IMR-90 (cell line): Measurements from ENCODE around the gene NEURL1B. TPM values are rescaled to one million over a fixed set of nuclear protein-coding genes. Genes with fewer than 3 reads are reported as not detected.

Source experiments
- ATAC-seq: fragments of 200-7000 bp; cut with Tn5 transposase; 2 replicates; pipeline ENCODE4 v1.9.1; 2020; ENCODE audit warnings: low read depth, mild to moderate bottlenecking, moderate library complexity
- BruUV-seq: library from RNA; stranded (reverse); fragments of 400-500 nt; replicated peaks from 2 replicates; lab custom pipeline; 2021; lab: Mats Ljungman, UMichigan
- CTCF ChIA-PET: fragments of 300-600 bp; formaldehyde crosslinking; extraction: SDS; loops from one replicate; lab custom pipeline; 2021; ENCODE audit warnings: antibody characterized with exemption; lab: Yijun Ruan, JAX
- POLR2A ChIA-PET: fragments of 300-600 bp; sonication (Branson Sonifier 250); formaldehyde crosslinking; loops from one replicate; lab custom pipeline; 2022; ENCODE audit warnings: antibody characterized with exemption; ENCODE audit not compliant: unreplicated experiment; lab: Charles Lee
- DNase-seq: peaks from one replicate; pipeline ENCODE4 v3.0.0; 2013
- H2AFZ ChIP-seq: replicated peaks from 2 replicates; pipeline ENCODE3; 2013; ENCODE audit warnings: low read length, mild to moderate bottlenecking; ENCODE audit not compliant: poor library complexity
- H2AK5ac ChIP-seq: 2 replicates; pipeline ENCODE4 v1.6.1; 2013; ENCODE audit warnings: low read depth, low read length, inconsistent platforms
- H2AK9ac ChIP-seq: replicated peaks from 2 replicates; pipeline ENCODE3; 2013; ENCODE audit warnings: mild to moderate bottlenecking, low read depth, low read length, moderate library complexity; ENCODE audit not compliant: poor library complexity
- H2BK120ac ChIP-seq: 2 replicates; pipeline ENCODE4 v1.6.1; 2013; ENCODE audit warnings: low read depth, low read length, inconsistent platforms
- H2BK15ac ChIP-seq: 3 replicates; pipeline ENCODE4 v1.6.1; 2013; ENCODE audit warnings: low read depth, low read length, inconsistent platforms
- H2BK20ac ChIP-seq: 2 replicates; pipeline ENCODE4 v1.6.1; 2013; ENCODE audit warnings: low read depth, mild to moderate bottlenecking, inconsistent platforms, low read length, moderate library complexity
- H2BK5ac ChIP-seq: 2 replicates; pipeline ENCODE4 v1.6.1; 2013; ENCODE audit warnings: mild to moderate bottlenecking, low read depth, low read length, inconsistent platforms; ENCODE audit not compliant: poor library complexity, severe bottlenecking
- H3K14ac ChIP-seq: replicated peaks from 2 replicates; pipeline ENCODE4 v1.6.1; 2013; ENCODE audit warnings: low read depth, low read length, inconsistent platforms
- H3K18ac ChIP-seq: 2 replicates; pipeline ENCODE4 v1.6.1; 2013; ENCODE audit warnings: low read depth, low read length, control low read depth
- H3K23ac ChIP-seq: 2 replicates; pipeline ENCODE4 v1.6.1; 2013; ENCODE audit warnings: low read depth, low read length, inconsistent platforms
- H3K27ac ChIP-seq: 2 replicates; pipeline ENCODE4 v1.5.1; 2013; ENCODE audit warnings: mild to moderate bottlenecking, control low read depth, low read length; ENCODE audit not compliant: insufficient read depth
- H3K27me3 ChIP-seq: 2 replicates; pipeline ENCODE4 v1.6.1; 2013; ENCODE audit warnings: low read length; ENCODE audit not compliant: control insufficient read depth, insufficient read depth
- H3K36me3 ChIP-seq: 2 replicates; pipeline ENCODE4 v1.6.1; 2013; ENCODE audit warnings: low read length, mixed read lengths; ENCODE audit not compliant: control insufficient read depth, insufficient read depth
- H3K4ac ChIP-seq: 2 replicates; pipeline ENCODE4 v1.6.1; 2013; ENCODE audit warnings: low read depth, low read length, inconsistent platforms
- H3K4me1 ChIP-seq: 2 replicates; pipeline ENCODE4 v1.6.1; 2013; ENCODE audit warnings: low read length, mixed read lengths; ENCODE audit not compliant: control insufficient read depth, insufficient read depth
- H3K4me2 ChIP-seq: 2 replicates; pipeline ENCODE4 v1.6.1; 2013; ENCODE audit warnings: low read depth, mild to moderate bottlenecking, control low read depth, low read length, moderate library complexity
- H3K4me3 ChIP-seq: 2 replicates; pipeline ENCODE4 v1.5.1; 2013; ENCODE audit warnings: low read depth, mild to moderate bottlenecking, control low read depth, low read length, moderate library complexity; ENCODE audit not compliant: insufficient read depth
- H3K56ac ChIP-seq: 2 replicates; pipeline ENCODE4 v1.6.1; 2013; ENCODE audit warnings: low read length, inconsistent platforms; ENCODE audit not compliant: insufficient read depth; ENCODE audit errors: extremely low read depth
- H3K79me1 ChIP-seq, 2 experiments: 2 replicates each; pipeline ENCODE4 v1.6.1; 2013; ENCODE audit warnings: low read length in 2 of 2, inconsistent platforms in 1 of 2, low read depth in 1 of 2
- H3K9ac ChIP-seq: 2 replicates; pipeline ENCODE4 v1.6.1; 2013; ENCODE audit warnings: low read depth, low read length, control low read depth
- H3K9me1 ChIP-seq: 2 replicates; pipeline ENCODE4 v1.6.1; 2013; ENCODE audit warnings: low read length, inconsistent platforms; ENCODE audit not compliant: insufficient read depth
- H3K9me3 ChIP-seq: 2 replicates; pipeline ENCODE4 v1.6.1; 2013; ENCODE audit warnings: low read length; ENCODE audit not compliant: control insufficient read depth, insufficient read depth
- H4K20me1 ChIP-seq: 2 replicates; pipeline ENCODE4 v1.6.1; 2013; ENCODE audit warnings: low read length, inconsistent platforms; ENCODE audit not compliant: insufficient read depth
- H4K5ac ChIP-seq: 2 replicates; pipeline ENCODE4 v1.6.1; 2013; ENCODE audit warnings: mild to moderate bottlenecking, low read depth, low read length, control low read depth
- H4K8ac ChIP-seq, 2 experiments: 2 replicates each; pipeline ENCODE4 v1.6.1; 2013; ENCODE audit warnings: low read depth in 2 of 2, low read length in 2 of 2, control low read depth in 1 of 2, inconsistent platforms in 1 of 2
- H4K91ac ChIP-seq: 2 replicates; pipeline ENCODE4 v1.6.1; 2013; ENCODE audit warnings: low read depth, low read length, inconsistent platforms; ENCODE audit not compliant: insufficient read depth
- CEBPB ChIP-seq: IDR thresholded peaks from 2 replicates; pipeline ENCODE4 v1.6.1; 2012; ENCODE audit warnings: low read depth, low read length, improper control_type of control experiment
- CHD1 ChIP-seq: IDR thresholded peaks from 2 replicates; pipeline ENCODE4 v1.6.1; 2012; ENCODE audit warnings: low read depth, low read length, improper control_type of control experiment
- ELK1 ChIP-seq: fragments of 150-350 bp; IDR thresholded peaks from 2 replicates; pipeline ENCODE4 v1.6.1; 2016; ENCODE audit warnings: low read depth, mild to moderate bottlenecking, low read length, moderate library complexity, borderline replicate concordance
- FOS ChIP-seq: fragments of 150-350 bp; IDR thresholded peaks from 2 replicates; pipeline ENCODE4 v1.6.1; 2016; ENCODE audit warnings: low read depth, low read length
- MAFK ChIP-seq: IDR thresholded peaks from 2 replicates; pipeline ENCODE4 v1.6.1; 2012; ENCODE audit warnings: low read depth, low read length, improper control_type of control experiment
- MAZ ChIP-seq: IDR thresholded peaks from 2 replicates; pipeline ENCODE4 v1.6.1; 2012; ENCODE audit warnings: low read depth, mild to moderate bottlenecking, low read length, improper control_type of control experiment, moderate library complexity, borderline replicate concordance
- MXI1 ChIP-seq: IDR thresholded peaks from 2 replicates; pipeline ENCODE4 v1.6.1; 2012; ENCODE audit warnings: low read depth, mild to moderate bottlenecking, low read length, moderate library complexity, borderline replicate concordance
- NFE2L2 ChIP-seq: fragments of 150-350 bp; IDR thresholded peaks from 2 replicates; pipeline ENCODE4 v1.6.1; 2016; ENCODE audit warnings: low read depth, mild to moderate bottlenecking, low read length
- POLR2A ChIP-seq: IDR thresholded peaks from 2 replicates; pipeline ENCODE4 v1.6.1; 2012; ENCODE audit warnings: mild to moderate bottlenecking, low read depth, low read length
- RAD21 ChIP-seq: IDR thresholded peaks from 2 replicates; pipeline ENCODE4 v1.6.1; 2012; ENCODE audit warnings: low read length, improper control_type of control experiment
- RCOR1 ChIP-seq: IDR thresholded peaks from 2 replicates; pipeline ENCODE4 v1.6.1; 2012; ENCODE audit warnings: mild to moderate bottlenecking, low read length, improper control_type of control experiment; ENCODE audit not compliant: insufficient replicate concordance
- RFX5 ChIP-seq: IDR thresholded peaks from 2 replicates; pipeline ENCODE4 v1.8.0; 2012; ENCODE audit warnings: low read depth, mild to moderate bottlenecking, low read length, moderate library complexity
- SMC3 ChIP-seq: fragments of 150-350 bp; IDR thresholded peaks from 2 replicates; pipeline ENCODE4 v1.6.1; 2016; ENCODE audit warnings: low read depth, mild to moderate bottlenecking, antibody characterized with exemption, low read length, moderate library complexity
- WGBS, 2 experiments: methylation state at CpG; one replicate each; pipeline versions ENCODE4 v1.1.5 to v1.1.7; 2013; ENCODE audit warnings: missing lambda C conversion rate in 2 of 2; ENCODE audit not compliant: insufficient read length in 1 of 2; ENCODE audit errors: extremely low coverage in 2 of 2; 5-methylcytosine and 5-hydroxymethylcytosine counted together
- dilution Hi-C: fragments of 300-500 bp; cut with HindIII; formaldehyde crosslinking; loops from one replicate; pipeline ENCODE4 v1.14.3; 2018; ENCODE audit warnings: low sequenced_read_pairs; ENCODE audit not compliant: unreplicated experiment
- in situ Hi-C: fragments of 300-500 bp; cut with MboI; formaldehyde crosslinking; loops from 3 replicates; pipeline ENCODE4 v1.14.3; 2019; ENCODE audit warnings: low sequenced_read_pairs, inconsistent platforms, mixed read lengths
- intact Hi-C: fragments of 100-400 bp; cut with micrococcal nuclease; formaldehyde crosslinking; loops from 2 replicates; pipeline ENCODE4 v1.10.0; 2022
- polyA plus RNA-seq, 3 experiments: library from polyadenylated mRNA; depleted of rRNA; stranded (reverse); fragments of >200 nt; gene quantifications; 2 replicates each; pipeline ENCODE4 v1.2.3, GENCODE V29; 2012; ENCODE audit warnings: low replicate concordance in 1 of 3
- total RNA-seq: library from RNA; depleted of rRNA; stranded (reverse); fragments of >200 nt; gene quantifications from 2 replicates; pipeline ENCODE4 v1.2.3, GENCODE V29; 2012

NEURL1B gene
- total and polyA plus RNA-seq, 2 of the 4 experiments (the other 2 are of a cell fraction): 1.8 to 2.8 TPM

- WGBS, 2 experiments: 84% methylated on average over 4 of the region's 11 CpGs; no CpG with 5 or more reads in 1 of the 2 experiments
- Histone ChIP-seq H3K18ac (no peak overlapping the region), H3K4me3 (no peak overlapping the region), H2AK5ac (no peak overlapping the region), H4K20me1 (no peaks in the 10 kb centered on the region), H2AK9ac (no peak overlapping the region), H2BK120ac (no peak overlapping the region), H3K9me1 (peaks cover 19% of the 10 kb centered on the region), H3K4me2 (no peak overlapping the region), H4K5ac (no peak overlapping the region), H2BK5ac (no peak overlapping the region), H3K4ac (no peak overlapping the region), H3K9me3 (no peaks in the 10 kb centered on the region), H2AFZ (no peak overlapping the region), H3K27me3 (no peaks in the 10 kb centered on the region), H3K36me3 (peaks cover 4% of the 10 kb centered on the region; the same call in 1 of the 2 replicates), H2BK15ac (no peak overlapping the region), H3K14ac (no peak overlapping the region), H4K8ac (no peak overlapping the region), H3K23ac (no peak overlapping the region), H3K56ac (no peak overlapping the region), H3K4me1 (peaks cover 4% of the 10 kb centered on the region; the same call in 1 of the 2 replicates), H2BK20ac (no peak overlapping the region), H3K9ac (no peak overlapping the region), H4K91ac (no peak overlapping the region), H3K79me1 (peaks cover 25 to 70% of the 10 kb centered on the region in 2 experiments), H3K27ac (no peak overlapping the region)
- DNase-seq (no peak), ATAC-seq (no peak)
- ChIA-PET POLR2A (no interaction called here), CTCF (no interaction called here)
- intact Hi-C loops: no loop called here
- in situ Hi-C loops: no loop called here
- no TSS peak for BruUV-seq
- no peak for TF ChIP-seq MAFK
- TF ChIP-seq NFE2L2: no peak
- TF ChIP-seq RFX5: no peak
- no peak for TF ChIP-seq MXI1
- TF ChIP-seq FOS: no peak
- no peak for TF ChIP-seq ELK1
- no peak for TF ChIP-seq CHD1
- no peak for TF ChIP-seq POLR2A
- no peak for TF ChIP-seq MAZ
- TF ChIP-seq CEBPB: no peak
- TF ChIP-seq SMC3: no peak
- no peak for TF ChIP-seq RAD21
- TF ChIP-seq RCOR1: no peak
- dilution Hi-C loops: no loop called here
Measured at GRCh38 chr5:172647352-172648012, 6.4 kb downstream of the NEURL1B start.
